ENCODE measurements around the gene MATCAP1. TPM values are rescaled to one million over a fixed set of nuclear protein-coding genes. Genes with fewer than 3 reads are reported as not detected.

Gene MATCAP1
- polyA plus RNA-seq, 1 donor from 2014 or later, result 0.56 TPM

DNA sequence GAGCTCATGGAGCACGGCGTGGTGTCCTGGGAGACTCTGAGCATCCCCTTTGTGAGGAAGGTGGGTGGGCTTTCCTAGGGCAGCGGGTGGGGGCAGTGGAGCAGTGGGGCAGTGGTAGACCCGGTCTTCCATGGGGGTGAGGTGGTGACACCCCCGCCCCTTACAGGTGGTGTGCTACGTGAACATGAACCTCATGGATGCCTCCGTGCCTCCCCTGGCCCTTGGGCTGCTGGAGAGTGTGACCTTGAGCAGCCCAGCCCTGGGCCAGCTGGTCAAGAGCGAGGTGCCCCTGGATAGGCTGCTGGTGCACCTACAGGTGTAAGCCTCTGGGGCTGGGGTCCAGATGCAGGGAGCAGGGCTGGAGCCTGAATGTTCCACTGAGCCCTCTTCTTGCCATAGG, 16.7 kb upstream of the MATCAP1 start:
- H3K4me3 Mint-ChIP-seq, result peak overlapping the region in 1 of 4 donors; percentile 17
- no peak overlapping the region for H3K27ac Mint-ChIP-seq
- peaks cover 2 to 11% (median 3%) of the 10 kb centered on the region in 3 donors for H3K4me1 Mint-ChIP-seq
- no peaks in the 10 kb centered on the region for H3K9me3 Mint-ChIP-seq
- H3K36me3 Mint-ChIP-seq, result peaks cover 8% of the 10 kb centered on the region
- H3K27me3 Mint-ChIP-seq, result no peaks in the 10 kb centered on the region

DNA sequence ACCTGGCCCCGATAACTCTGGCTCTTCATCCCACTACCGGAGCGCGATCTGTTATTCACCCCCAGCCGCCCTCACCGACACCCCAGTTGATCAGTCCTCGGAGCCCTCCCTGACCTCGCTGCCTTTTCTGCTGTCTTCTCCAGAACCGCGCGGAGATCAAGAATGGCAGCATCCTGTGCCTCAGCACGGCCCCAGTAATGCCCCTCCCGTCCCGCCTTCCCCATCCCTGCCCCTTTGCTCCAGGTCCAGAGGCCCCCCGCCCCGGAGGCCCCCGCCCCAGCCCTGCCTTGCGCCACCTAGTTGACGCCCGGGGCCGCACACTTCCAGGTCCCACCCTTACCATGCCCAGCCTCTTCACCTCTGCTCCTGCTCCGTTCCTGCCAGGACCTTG, 16.0 kb upstream of the MATCAP1 start:
- Mint-ChIP-seq H3K27me3 (no peaks in the 10 kb centered on the region), H3K4me3 (peak overlapping the region in 2 of 4 donors; percentile 25 to 63), H3K4me1 (peaks cover 2 to 11% (median 3%) of the 10 kb centered on the region in 3 donors), H3K36me3 (peaks cover 8% of the 10 kb centered on the region), H3K9me3 (no peaks in the 10 kb centered on the region), H3K27ac (peak overlapping the region in 1 of 3 donors; percentile 76)

DNA sequence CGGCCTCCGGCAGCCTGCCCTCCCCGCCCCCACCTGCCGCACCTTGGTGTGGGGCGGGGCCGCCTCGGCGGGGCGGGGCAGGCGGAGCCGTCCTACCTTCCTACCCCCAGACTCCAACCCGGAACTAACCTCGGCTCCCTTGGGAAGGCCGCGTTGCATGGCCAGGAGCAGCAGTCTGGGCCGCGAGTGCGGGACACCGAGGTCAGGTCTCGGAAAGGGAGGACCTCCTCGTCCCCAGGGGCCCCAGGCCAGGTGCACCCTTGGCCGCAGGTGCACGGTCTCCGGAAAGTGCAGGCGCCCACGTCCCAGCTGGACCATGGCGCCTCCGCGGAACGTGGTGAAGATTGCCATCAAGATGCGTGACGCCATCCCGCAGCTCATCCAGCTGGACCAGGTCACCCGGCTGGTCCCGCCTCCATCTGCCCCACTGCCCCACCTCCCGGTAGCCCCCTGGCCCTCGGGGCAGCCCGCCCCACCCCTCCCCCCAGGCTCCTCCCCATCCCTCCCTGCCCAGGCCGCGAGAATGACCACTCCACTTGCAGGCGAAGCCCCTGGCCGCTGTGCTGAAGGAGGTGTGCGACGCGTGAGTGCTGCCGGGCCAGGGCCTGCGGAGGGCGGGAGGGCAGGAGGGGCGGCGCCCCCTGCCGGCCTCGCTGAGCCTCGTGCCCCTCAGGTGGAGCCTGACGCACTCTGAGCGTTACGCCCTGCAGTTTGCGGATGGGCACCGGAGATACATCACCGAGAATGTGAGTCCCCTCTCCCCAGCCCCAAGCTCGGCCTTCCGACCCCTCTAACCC, 15.4 kb upstream of the MATCAP1 start, which contains the start of gene ELMO3:
Gene ELMO3 (plus strand): TSS at position 121 of the 797 bp plus-strand sequence. CDS start 196 bp downstream, at position 317.
- Mint-ChIP-seq H3K4me1 (peaks cover 2 to 11% (median 3%) of the 10 kb centered on the region in 3 donors), H3K9me3 (no peaks in the 10 kb centered on the region), H3K36me3 (peaks cover 8% of the 10 kb centered on the region), H3K27ac (peak within 1 kb of the TSS; percentile 67 to 76 (median 74)), H3K4me3 (peak within 1 kb of the TSS; percentile 25 to 78 (median 50)), H3K27me3 (no peaks in the 10 kb centered on the region)

DNA sequence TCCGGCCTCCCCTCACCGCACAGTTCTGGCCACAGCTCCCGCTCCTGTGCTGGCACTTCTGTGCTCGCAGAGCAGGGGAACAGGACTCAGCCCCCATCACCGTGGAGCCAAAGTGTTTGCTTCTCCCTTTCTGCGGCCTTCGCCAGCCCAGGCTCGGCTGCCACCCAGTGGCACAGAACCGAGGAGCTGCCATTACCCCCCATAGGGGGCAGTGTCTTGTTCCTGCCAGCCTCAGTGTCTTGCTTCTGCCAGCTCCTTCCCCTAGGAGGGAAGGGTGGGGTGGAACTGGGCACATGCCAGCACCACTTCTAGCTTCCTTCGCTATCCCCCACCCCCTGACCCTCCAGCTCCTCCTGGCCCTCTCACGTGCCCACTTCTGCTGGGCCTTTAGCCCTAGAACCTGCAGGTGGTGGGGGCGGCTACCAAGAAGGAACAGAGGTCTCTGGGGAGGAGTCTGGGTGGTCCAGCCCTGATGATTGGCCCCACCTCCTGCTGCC, 14.5 kb upstream of the MATCAP1 start:
- H3K36me3 Mint-ChIP-seq, result peaks cover 8% of the 10 kb centered on the region
- H3K27me3 Mint-ChIP-seq, result no peaks in the 10 kb centered on the region
- H3K27ac Mint-ChIP-seq, result peak overlapping the region; percentile 46 to 74 (median 67)
- H3K4me1 Mint-ChIP-seq, result peaks cover 6 to 11% (median 11%) of the 10 kb centered on the region in 3 donors
- no peaks in the 10 kb centered on the region for H3K9me3 Mint-ChIP-seq
- peak overlapping the region in 2 of 4 donors; percentile 37 to 78 for H3K4me3 Mint-ChIP-seq

DNA sequence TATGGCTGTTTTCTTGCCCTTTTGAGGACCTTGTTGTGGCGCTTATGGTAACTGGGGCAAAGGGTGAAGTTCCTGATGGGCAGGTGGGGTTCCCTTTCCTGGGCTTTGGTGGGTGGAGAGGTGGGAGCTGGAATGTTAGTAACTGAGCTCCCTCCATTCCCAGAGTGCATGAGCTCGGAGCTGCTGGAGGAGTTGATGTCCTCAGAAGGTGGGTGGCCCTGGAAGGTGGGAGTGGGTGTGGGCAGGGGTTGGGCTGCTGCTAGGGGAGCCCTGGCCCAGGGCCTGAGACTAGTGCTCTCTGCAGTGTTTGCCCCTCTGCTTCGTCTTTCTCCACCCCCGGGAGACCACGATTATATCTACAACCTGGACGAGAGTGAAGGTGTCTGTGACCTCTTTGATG, 13.9 kb upstream of the MATCAP1 start:
- Mint-ChIP-seq H3K4me1 (peaks cover 9 to 14% (median 14%) of the 10 kb centered on the region in 3 donors), H3K9me3 (no peaks in the 10 kb centered on the region), H3K36me3 (peaks cover 8% of the 10 kb centered on the region), H3K27ac (peak overlapping the region in 2 of 3 donors; percentile 67 to 74), H3K27me3 (no peaks in the 10 kb centered on the region), H3K4me3 (no peak overlapping the region)

DNA sequence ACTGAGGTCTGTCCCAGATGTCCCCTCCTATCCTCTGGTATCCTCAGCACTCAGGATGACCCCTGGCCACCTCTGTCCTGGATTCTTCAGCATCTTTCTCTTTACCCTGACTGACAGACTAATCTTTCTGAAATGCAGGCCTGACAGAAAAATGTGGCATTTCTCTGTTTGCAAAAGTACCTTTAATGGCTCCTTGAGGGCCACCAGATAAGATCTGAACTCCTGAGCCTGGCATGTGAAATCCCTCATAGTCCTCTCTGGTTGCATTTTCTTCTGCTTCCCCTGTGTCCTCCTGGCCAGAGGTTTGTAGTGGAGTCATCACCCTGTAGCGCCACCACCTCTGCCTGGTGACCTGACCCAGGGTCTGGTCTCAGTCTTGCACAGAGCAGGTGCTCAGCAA, 13.1 kb upstream of the MATCAP1 start:
- H3K27ac Mint-ChIP-seq, result peak overlapping the region in 1 of 3 donors; percentile 16
- peak overlapping the region in 1 of 4 donors; percentile 77 for H3K4me3 Mint-ChIP-seq
- peaks cover 8% of the 10 kb centered on the region for H3K36me3 Mint-ChIP-seq
- H3K4me1 Mint-ChIP-seq, result peaks cover 12 to 16% (median 16%) of the 10 kb centered on the region in 3 donors
- no peaks in the 10 kb centered on the region for H3K9me3 Mint-ChIP-seq
- H3K27me3 Mint-ChIP-seq, result no peaks in the 10 kb centered on the region

DNA sequence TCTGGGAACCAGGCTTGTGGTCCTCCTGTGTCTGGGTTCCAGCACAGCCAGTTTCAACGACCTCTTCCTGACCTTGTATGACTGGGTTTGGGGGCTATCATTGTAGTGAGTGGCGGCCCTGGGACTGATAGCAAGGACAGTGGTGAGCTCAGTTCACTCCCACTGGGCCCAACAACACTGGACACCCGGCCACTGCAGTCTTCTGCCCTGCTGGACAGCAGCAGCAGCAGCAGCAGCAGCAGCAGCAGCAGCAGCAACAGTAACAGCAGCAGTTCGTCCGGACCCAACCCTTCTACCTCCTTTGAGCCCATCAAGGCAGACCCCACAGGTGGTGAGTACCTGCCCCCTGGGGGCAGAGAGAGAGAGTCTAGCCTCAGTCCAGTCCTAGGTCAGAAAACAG, 11.9 kb upstream of the MATCAP1 start:
- H3K4me3 Mint-ChIP-seq, result peak overlapping the region in 1 of 4 donors; percentile 77
- no peaks in the 10 kb centered on the region for H3K27me3 Mint-ChIP-seq

DNA sequence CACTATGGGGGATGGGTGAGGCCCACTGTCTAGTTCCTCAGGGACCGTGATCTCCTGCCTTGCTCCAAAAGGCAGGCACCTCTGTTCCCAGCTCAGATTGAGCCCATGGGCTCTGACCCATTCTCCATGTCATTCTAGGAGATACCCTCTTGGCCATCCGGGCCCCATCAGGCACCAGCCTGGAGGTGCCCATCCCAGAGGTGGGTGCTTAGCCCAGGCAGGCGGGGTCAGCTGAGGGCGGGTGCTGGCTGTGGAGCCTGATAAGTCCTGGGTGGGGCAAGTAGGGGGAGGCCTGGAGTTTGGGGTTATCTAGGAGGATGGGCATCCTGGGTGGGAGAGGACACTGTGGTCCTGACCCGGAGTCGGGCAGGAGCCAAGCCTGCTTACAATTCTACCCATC, 10.5 kb upstream of the MATCAP1 start:
- no peaks in the 10 kb centered on the region for H3K9me3 Mint-ChIP-seq
- H3K27me3 Mint-ChIP-seq, result no peaks in the 10 kb centered on the region
- peak overlapping the region in 2 of 4 donors; percentile 77 to 84 for H3K4me3 Mint-ChIP-seq
- H3K27ac Mint-ChIP-seq, result peak overlapping the region in 1 of 3 donors; percentile 57
- H3K4me1 Mint-ChIP-seq, result peaks cover 16 to 23% (median 22%) of the 10 kb centered on the region in 3 donors
- peaks cover 6% of the 10 kb centered on the region for H3K36me3 Mint-ChIP-seq

More for the DNA sequence above, 11.9 kb upstream of the MATCAP1 start:
- H3K27ac Mint-ChIP-seq, result peak overlapping the region in 1 of 3 donors; percentile 28
- peaks cover 16 to 23% (median 22%) of the 10 kb centered on the region in 3 donors for H3K4me1 Mint-ChIP-seq
- peaks cover 8% of the 10 kb centered on the region for H3K36me3 Mint-ChIP-seq
- H3K9me3 Mint-ChIP-seq, result no peaks in the 10 kb centered on the region

DNA sequence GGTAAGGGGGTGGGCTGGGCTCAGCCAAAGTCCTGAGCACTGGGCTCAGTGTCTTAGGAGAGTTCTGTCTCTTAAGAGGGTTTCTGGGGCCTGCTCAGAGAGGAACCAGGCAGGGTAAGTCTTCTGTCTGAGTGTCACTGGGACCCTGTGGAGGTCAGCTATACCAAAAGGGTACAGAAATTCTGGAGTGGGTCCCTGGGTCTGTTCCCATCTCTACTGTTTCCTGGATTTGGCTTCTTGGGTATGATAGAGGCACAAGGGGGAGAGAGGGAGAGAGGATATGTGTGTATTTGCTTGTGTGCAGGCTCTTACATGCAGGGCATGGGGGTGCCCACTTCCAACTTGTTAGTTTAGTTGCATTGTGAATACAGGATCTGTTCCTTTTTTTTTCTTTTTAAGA, 9.8 kb upstream of the MATCAP1 start:
- Mint-ChIP-seq H3K4me1 (peaks cover 16 to 23% (median 22%) of the 10 kb centered on the region in 3 donors), H3K27ac (peak overlapping the region; percentile 12 to 46 (median 31)), H3K27me3 (no peaks in the 10 kb centered on the region), H3K4me3 (peak overlapping the region; percentile 60 to 96 (median 81)), H3K9me3 (no peaks in the 10 kb centered on the region), H3K36me3 (peaks cover 6% of the 10 kb centered on the region)

DNA sequence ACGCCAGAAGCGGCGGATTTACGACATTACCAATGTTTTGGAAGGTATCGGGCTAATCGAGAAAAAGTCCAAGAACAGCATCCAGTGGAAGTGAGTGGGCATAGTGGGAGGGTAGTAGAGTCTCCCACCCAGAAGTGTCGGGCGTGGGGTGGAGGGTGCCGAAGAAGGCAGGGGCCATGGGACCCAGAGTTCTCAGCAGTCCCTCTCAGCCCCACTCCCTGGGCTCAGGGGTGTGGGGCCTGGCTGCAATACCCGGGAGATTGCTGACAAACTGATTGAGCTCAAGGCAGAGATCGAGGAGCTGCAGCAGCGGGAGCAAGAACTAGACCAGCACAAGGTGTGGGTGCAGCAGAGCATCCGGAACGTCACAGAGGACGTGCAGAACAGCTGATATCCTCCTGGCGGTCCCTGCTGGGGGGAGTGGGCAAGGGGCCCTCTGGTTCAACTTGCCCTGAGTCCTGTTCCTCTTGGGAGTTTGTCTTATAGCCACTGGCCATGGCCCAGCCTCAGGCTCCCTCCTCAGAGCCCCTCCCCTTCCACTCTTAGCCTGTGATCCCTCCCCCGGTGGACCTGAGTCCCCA, 9.1 kb upstream of the MATCAP1 start:
- peaks cover 16 to 22% (median 19%) of the 10 kb centered on the region in 3 donors for H3K4me1 Mint-ChIP-seq
- no peaks in the 10 kb centered on the region for H3K27me3 Mint-ChIP-seq
- peaks cover 6% of the 10 kb centered on the region for H3K36me3 Mint-ChIP-seq
- H3K9me3 Mint-ChIP-seq, result no peaks in the 10 kb centered on the region
- peak overlapping the region; percentile 77 to 96 (median 90) for H3K4me3 Mint-ChIP-seq
- H3K27ac Mint-ChIP-seq, result peak overlapping the region in 2 of 3 donors; percentile 12 to 53

DNA sequence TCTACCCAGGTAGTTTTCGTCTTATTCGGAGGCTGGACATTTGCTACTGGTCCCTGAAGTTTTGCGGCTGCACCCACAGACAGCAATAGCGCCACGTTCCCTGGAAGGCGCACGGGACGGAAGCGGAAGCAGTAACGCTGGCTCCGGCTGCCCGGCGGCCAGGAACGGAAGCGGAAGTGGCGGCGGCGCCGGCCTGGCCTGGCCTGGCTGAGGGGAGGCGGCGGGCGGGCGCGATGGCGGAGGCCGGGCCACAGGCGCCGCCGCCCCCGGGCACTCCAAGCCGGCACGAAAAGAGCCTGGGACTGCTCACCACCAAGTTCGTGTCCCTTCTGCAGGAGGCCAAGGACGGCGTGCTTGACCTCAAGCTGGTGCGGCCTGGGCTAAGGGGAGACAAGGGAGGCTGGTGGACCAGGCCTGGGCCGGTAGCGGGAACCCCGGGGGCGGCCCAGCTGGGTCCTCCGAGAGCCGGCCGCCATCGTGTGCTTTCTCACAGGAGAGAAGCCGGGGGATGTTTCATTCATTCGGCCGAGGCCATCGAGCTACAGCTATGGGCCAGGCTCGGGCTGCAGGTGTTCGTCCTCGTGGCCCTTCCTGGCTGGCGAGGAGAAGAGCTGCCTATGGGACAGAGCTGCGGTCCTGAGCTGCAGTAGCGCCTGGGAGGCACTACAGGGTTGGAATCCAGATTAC, 8.4 kb upstream of the MATCAP1 start, which contains the start of gene E2F4:
Gene E2F4 (plus strand): TSS at position 161 of the 687 bp plus-strand sequence. CDS start 73 bp downstream, at position 234.
- Mint-ChIP-seq H3K4me1 (peaks cover 16 to 22% (median 19%) of the 10 kb centered on the region in 3 donors), H3K27ac (peak within 1 kb of the TSS; percentile 37 to 88 (median 82))

DNA sequence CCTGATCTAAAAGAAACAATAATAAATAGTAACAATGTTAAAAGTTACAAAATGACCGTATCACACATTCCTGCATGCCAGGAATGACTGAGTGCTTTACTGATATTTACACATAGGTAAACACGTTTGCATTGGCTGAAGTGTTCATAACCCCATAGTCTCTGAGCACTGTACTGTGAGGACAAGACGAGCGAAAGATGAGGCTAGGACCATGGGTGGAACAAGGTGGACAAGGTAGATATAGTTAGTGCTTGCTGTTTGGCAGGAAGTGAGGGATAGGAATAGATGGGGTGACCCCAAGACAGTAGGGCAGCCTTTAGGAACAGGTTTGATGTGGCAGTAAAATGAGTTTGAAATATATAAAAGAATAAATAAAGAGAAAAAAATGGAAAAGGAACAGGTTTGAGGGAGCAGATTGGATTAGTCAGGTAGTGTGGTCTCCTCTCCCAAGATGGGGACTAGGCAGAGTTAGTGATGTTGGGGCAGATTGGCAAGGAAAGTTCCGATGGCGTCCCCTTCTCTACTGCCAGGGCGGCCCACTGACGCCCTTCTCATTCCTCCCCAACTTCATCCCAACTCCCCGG, 7.7 kb upstream of the MATCAP1 start:
- peaks cover 14 to 21% (median 16%) of the 10 kb centered on the region in 3 donors for H3K4me1 Mint-ChIP-seq
- H3K36me3 Mint-ChIP-seq, result peaks cover 4% of the 10 kb centered on the region
- H3K9me3 Mint-ChIP-seq, result no peaks in the 10 kb centered on the region
- peak overlapping the region; percentile 77 to 96 (median 90) for H3K4me3 Mint-ChIP-seq
- peak overlapping the region; percentile 37 to 88 (median 82) for H3K27ac Mint-ChIP-seq
- H3K27me3 Mint-ChIP-seq, result peaks cover 6% of the 10 kb centered on the region

More for the DNA sequence above, 8.4 kb upstream of the MATCAP1 start, which contains the start of gene E2F4:
- Mint-ChIP-seq H3K9me3 (no peaks in the 10 kb centered on the region), H3K27me3 (no peaks in the 10 kb centered on the region), H3K4me3 (peak within 1 kb of the TSS; percentile 77 to 96 (median 90)), H3K36me3 (peaks cover 6% of the 10 kb centered on the region)

DNA sequence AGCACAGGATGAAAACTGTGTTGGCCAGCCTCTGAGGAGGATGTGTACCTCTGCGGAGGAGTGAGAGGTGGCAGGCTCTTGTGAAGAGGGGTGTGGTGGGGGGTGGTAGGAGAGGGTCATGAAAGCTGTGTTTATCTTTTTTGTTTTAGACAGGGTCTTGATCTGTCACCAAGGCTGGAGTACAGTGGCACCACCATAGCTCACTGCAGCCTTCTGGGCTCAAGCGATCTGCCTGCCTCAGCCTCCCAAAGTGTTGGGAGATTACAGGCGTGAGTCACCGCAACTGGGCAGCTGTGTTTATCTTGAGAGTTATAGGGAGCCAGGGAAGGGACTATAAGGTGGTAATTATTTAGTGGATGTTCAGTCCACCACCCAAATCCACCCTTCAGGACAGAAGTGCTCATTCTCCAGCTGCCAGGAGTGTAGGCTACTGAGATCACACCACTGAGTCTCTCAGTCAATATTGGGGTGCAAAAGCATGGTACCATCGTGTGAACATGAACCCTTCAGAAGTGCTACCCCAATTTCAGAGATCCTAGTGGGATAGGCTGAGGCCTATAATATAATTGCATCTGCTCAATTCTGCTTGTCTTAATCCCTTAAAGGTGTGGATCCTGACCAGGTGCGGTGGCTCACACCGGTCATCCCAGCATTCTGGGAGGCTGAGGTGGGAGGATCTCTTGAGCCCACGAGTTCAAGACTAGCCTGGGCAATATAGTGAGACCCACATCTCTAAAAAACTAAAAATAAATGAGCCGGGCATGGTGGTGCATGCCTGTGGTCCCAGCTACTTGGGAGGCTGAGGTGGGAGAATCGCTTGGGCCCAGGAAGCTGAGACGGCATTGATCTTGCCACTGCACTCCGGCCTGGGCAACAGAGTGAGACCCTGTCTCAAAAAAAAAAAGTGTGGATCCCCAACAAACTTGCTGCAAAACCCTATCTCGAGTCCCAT, 7.0 kb upstream of the MATCAP1 start:
- Mint-ChIP-seq H3K27me3 (peaks cover 8% of the 10 kb centered on the region), H3K9me3 (no peaks in the 10 kb centered on the region), H3K4me3 (peak overlapping the region in 3 of 4 donors; percentile 68 to 85 (median 77)), H3K4me1 (peaks cover 12 to 19% (median 14%) of the 10 kb centered on the region in 3 donors), H3K27ac (peak overlapping the region in 1 of 3 donors; percentile 37), H3K36me3 (no peaks in the 10 kb centered on the region)
